SU-DHL-6 (cell line): ENCODE measurements around the gene CCM2.

ENCODE experiments used
- H2AFZ ChIP-seq: fragments of 200-600 bp; sonication (generic); 2 replicates; pipeline ENCODE4 v1.6.1; 2014; ENCODE audit warnings: low read depth, mild to moderate bottlenecking, moderate library complexity, mixed read lengths, antibody characterized with exemption, low read length; ENCODE audit not compliant: severe bottlenecking
- H3F3A ChIP-seq: fragments of 200-600 bp; shearing (Covaris generic); 2 replicates; pipeline ENCODE4 v1.6.0; 2016; ENCODE audit warnings: antibody characterized with exemption, mild to moderate bottlenecking; ENCODE audit not compliant: insufficient read depth
- H3K27ac ChIP-seq: fragments of 200-600 bp; sonication (generic); 2 replicates; pipeline ENCODE4 v1.5.1; 2016; ENCODE audit warnings: low read depth, mild to moderate bottlenecking, low read length, moderate library complexity, mixed read lengths
- H3K27me3 ChIP-seq: fragments of 200-600 bp; sonication (generic), shearing (Covaris generic); 2 replicates; pipeline ENCODE4 v1.6.0; 2014; ENCODE audit warnings: mild to moderate bottlenecking, low read length
- H3K36me3 ChIP-seq: fragments of 200-600 bp; sonication (generic); 2 replicates; pipeline ENCODE4 v1.6.1; 2014; ENCODE audit warnings: mild to moderate bottlenecking, low read length, mixed read lengths
- H3K4me2 ChIP-seq: fragments of 300-600, 200-600 bp; shearing (Covaris generic), sonication (generic); 2 replicates; pipeline ENCODE4 v1.6.0; 2014; ENCODE audit warnings: low read length, low read depth, mild to moderate bottlenecking; ENCODE audit not compliant: poor library complexity, severe bottlenecking
- H3K4me3 ChIP-seq: fragments of 200-600 bp; sonication (generic); 2 replicates; pipeline ENCODE4 v1.5.1; 2014; ENCODE audit warnings: antibody characterized with exemption, low read length, mild to moderate bottlenecking, mixed read lengths; ENCODE audit not compliant: insufficient read depth, poor library complexity, severe bottlenecking
- H3K79me2 ChIP-seq: fragments of 200-600 bp; sonication (generic); 2 replicates; pipeline ENCODE4 v1.6.1; 2014; ENCODE audit warnings: mild to moderate bottlenecking, low read length, moderate library complexity; ENCODE audit not compliant: insufficient read depth
- H3K9ac ChIP-seq: fragments of 200-600 bp; sonication (generic); 2 replicates; pipeline ENCODE4 v1.7.0; 2014; ENCODE audit warnings: mild to moderate bottlenecking, low read length
- H3K9me2 ChIP-seq: fragments of 200-600 bp; sonication (generic); replicated peaks from 2 replicates; pipeline ENCODE4 v1.6.1; 2014; ENCODE audit warnings: low read length; ENCODE audit not compliant: insufficient read depth
- H3K9me3 ChIP-seq: fragments of 200-600 bp; sonication (generic); 2 replicates; pipeline ENCODE4 v1.6.1; 2014; ENCODE audit warnings: low read length, mixed read lengths; ENCODE audit not compliant: insufficient read depth
- H4K20me1 ChIP-seq: fragments of 200-600 bp; sonication (generic); 2 replicates; pipeline ENCODE4 v1.6.1; 2014; ENCODE audit warnings: low read depth, mild to moderate bottlenecking, antibody characterized with exemption, low read length, moderate library complexity, mixed read lengths
- CTCF ChIP-seq: fragments of 200-600 bp; sonication (generic); IDR thresholded peaks from one replicate; pipeline ENCODE4 v1.5.1; 2017; ENCODE audit warnings: antibody characterized with exemption, mild to moderate bottlenecking, low read length, moderate library complexity; ENCODE audit not compliant: insufficient read depth, poor library complexity, severe bottlenecking
- EZH2phosphoT487 ChIP-seq: fragments of 200-600 bp; sonication (generic), shearing (Covaris generic); conservative IDR thresholded peaks from 2 replicates; pipeline ENCODE4 v1.6.1; 2018; ENCODE audit warnings: mild to moderate bottlenecking, antibody characterized with exemption, low read length, moderate library complexity, mixed read lengths

CCM2 gene

GRCh38 chr7:45106820-45107219 lies 106.8 kb downstream of the CCM2 start:
- Histone ChIP-seq H2AFZ (no peak overlapping the region), H3K9ac (no peak overlapping the region), H3K79me2 (peaks cover 47% of the 10 kb centered on the region), H3K4me3 (no peak overlapping the region), H3F3A (no peaks in the 10 kb centered on the region), H3K36me3 (peaks cover 12% of the 10 kb centered on the region; the same call in 1 of the 2 replicates), H3K9me2 (no peaks in the 10 kb centered on the region), H3K27ac (no peak overlapping the region), H3K4me2 (no peak overlapping the region), H4K20me1 (peaks cover 21% of the 10 kb centered on the region; the same call in 1 of the 2 replicates), H3K27me3 (no peaks in the 10 kb centered on the region), H3K9me3 (no peaks in the 10 kb centered on the region)
- TF ChIP-seq EZH2phosphoT487 (no peak), CTCF (no peak)

- no peak overlapping the region for H3K9ac ChIP-seq
- H3K4me3 ChIP-seq, result no peak overlapping the region
- peaks cover 12% of the 10 kb centered on the region; the same call in 1 of the 2 replicates for H3K36me3 ChIP-seq
- H3K4me2 ChIP-seq, result no peak overlapping the region
- H3K27ac ChIP-seq, result no peak overlapping the region
- peaks cover 47% of the 10 kb centered on the region for H3K79me2 ChIP-seq
- H3K9me2 ChIP-seq, result no peaks in the 10 kb centered on the region
- peaks cover 21% of the 10 kb centered on the region; the same call in 1 of the 2 replicates for H4K20me1 ChIP-seq
- no peaks in the 10 kb centered on the region for H3K27me3 ChIP-seq
- TF ChIP-seq CTCF, result no peak
- no peak for TF ChIP-seq EZH2phosphoT487
- H3K9me3 ChIP-seq, result no peaks in the 10 kb centered on the region
- no peaks in the 10 kb centered on the region for H3F3A ChIP-seq
- H2AFZ ChIP-seq, result no peak overlapping the region
Observed at GRCh38 chr7:45107356-45107755, 107.4 kb downstream of the CCM2 start.

- peak overlapping the region; percentile 23 for H3K4me2 ChIP-seq
- no peaks in the 10 kb centered on the region for H3K27me3 ChIP-seq
- peaks cover 47% of the 10 kb centered on the region for H3K79me2 ChIP-seq
- H3K9me2 ChIP-seq, result no peaks in the 10 kb centered on the region
- H4K20me1 ChIP-seq, result peaks cover 21% of the 10 kb centered on the region; the same call in 1 of the 2 replicates
- peak overlapping the region; percentile 0; the same call in 1 of the 2 replicates for H3K9ac ChIP-seq
- H3F3A ChIP-seq, result peaks cover 9% of the 10 kb centered on the region; the same call in 1 of the 2 replicates
- no peaks in the 10 kb centered on the region for H3K9me3 ChIP-seq
- no peak overlapping the region for H2AFZ ChIP-seq
- no peak for TF ChIP-seq CTCF
- no peak for TF ChIP-seq EZH2phosphoT487
- no peak overlapping the region for H3K27ac ChIP-seq
- H3K36me3 ChIP-seq, result peaks cover 12% of the 10 kb centered on the region; the same call in 1 of the 2 replicates
- no peak overlapping the region for H3K4me3 ChIP-seq
Observed at GRCh38 chr7:45108863-45109262, 108.9 kb downstream of the CCM2 start.
